GM12891 (cell line): ENCODE data around the gene MED12L.

Experiments
- POLR2A ChIP-seq: IDR thresholded peaks from 2 replicates; pipeline ENCODE4 v1.6.1; 2011; ENCODE audit warnings: low read depth, low read length, control low read depth
- POLR2AphosphoS5 ChIP-seq: IDR thresholded peaks from 2 replicates; pipeline ENCODE4 v1.6.1; 2011; ENCODE audit warnings: low read depth, low read length, control low read depth
- POU2F2 ChIP-seq: IDR thresholded peaks from 2 replicates; pipeline ENCODE4 v1.6.1; 2011; ENCODE audit warnings: low read depth, mild to moderate bottlenecking, control low read depth, low read length, moderate library complexity
- SPI1 ChIP-seq: IDR thresholded peaks from 2 replicates; pipeline ENCODE4 v1.6.1; 2011; ENCODE audit warnings: low read depth, low read length, control low read depth
- TAF1 ChIP-seq: IDR thresholded peaks from 2 replicates; pipeline ENCODE4 v1.6.1; 2011; ENCODE audit warnings: low read depth, low read length, control low read depth

DNA sequence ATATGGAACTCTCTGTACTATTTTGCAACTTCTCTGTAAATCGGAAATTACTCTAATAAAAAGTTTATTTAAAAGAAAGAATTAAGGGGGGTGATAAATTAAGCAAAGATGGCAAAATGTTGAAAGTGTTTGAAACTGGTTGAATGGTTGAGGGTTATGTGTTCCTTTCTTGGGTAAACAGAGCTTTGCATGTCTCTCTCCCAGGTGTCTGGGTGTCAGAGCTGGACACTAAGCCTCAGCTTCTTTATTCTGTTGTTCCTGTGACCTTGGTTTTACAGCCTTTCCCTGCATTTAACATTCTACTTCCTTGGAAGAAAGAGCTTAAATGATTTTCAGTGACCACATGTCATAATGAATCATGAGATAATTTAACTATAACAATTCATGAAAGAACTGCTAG lies 110.4 kb downstream of the MED12L start:
- TF ChIP-seq POLR2A (no peak), POLR2AphosphoS5 (no peak), SPI1 (no peak), TAF1 (no peak), POU2F2 (no peak)
